HFFc6 (cell line): Measurements from ENCODE around the gene UBA52. TPM values are rescaled to one million over a fixed set of nuclear protein-coding genes. Genes with fewer than 3 reads are reported as not detected.
A peak's percentile ranks its signal among the peaks of the same experiment; 100 is the strongest.

Experiments used
- DNase-seq: peaks from one replicate; pipeline ENCODE4 v3.0.0-alpha.2; 2018
- H3K27ac Mint-ChIP-seq: 2 replicates; pipeline ENCODE4 v1.8.0; 2020; ENCODE audit warnings: mild to moderate bottlenecking, mixed read lengths
- H3K27me3 Mint-ChIP-seq: 2 replicates; pipeline ENCODE4 v1.8.0; 2021; ENCODE audit warnings: mild to moderate bottlenecking, moderate library complexity, mixed read lengths; ENCODE audit not compliant: insufficient read depth
- H3K36me3 Mint-ChIP-seq: 2 replicates; pipeline ENCODE4 v1.8.0; 2021; ENCODE audit warnings: low read depth, mixed read lengths
- H3K4me1 Mint-ChIP-seq: 2 replicates; pipeline ENCODE4 v1.8.0; 2020; ENCODE audit warnings: low read depth, mixed read lengths
- H3K4me3 Mint-ChIP-seq: 2 replicates; pipeline ENCODE4 v1.8.0; 2020; ENCODE audit warnings: mild to moderate bottlenecking, moderate library complexity, mixed read lengths
- H3K9me3 Mint-ChIP-seq: 2 replicates; pipeline ENCODE4 v1.8.0; 2020; ENCODE audit warnings: mild to moderate bottlenecking, mixed read lengths
- CTCF ChIP-seq: fragments of 200-600 bp; sonication (generic); IDR thresholded peaks from 2 replicates; pipeline ENCODE4 v1.5.0; 2021; ENCODE audit warnings: antibody characterized with exemption, mild to moderate bottlenecking
- total RNA-seq, 6 experiments: library from RNA; stranded (reverse); fragmentation: NEBNext Ultra II Directional; extraction: Animal tissue kit (Norgen Biotek cat#: 25700); gene quantifications; 2 replicates in 1 of 6; 3 replicates in 5 of 6; pipeline ENCODE4 v1.2.3, GENCODE V29; 2021

UBA52 gene
- total RNA-seq, 6 experiments from 2014 or later: 1,140 to 1,305 (median 1,270) TPM

GRCh38 chr19:18566953-18567352, 4.7 kb upstream of the UBA52 start:
- DNase-seq: no peak
- Mint-ChIP-seq H3K27ac (no peak overlapping the region), H3K27me3 (peaks cover 1% of the 10 kb centered on the region; the same call in 1 of the 2 replicates), H3K4me3 (no peak overlapping the region), H3K4me1 (peaks cover 5% of the 10 kb centered on the region), H3K36me3 (peaks cover 25% of the 10 kb centered on the region), H3K9me3 (no peaks in the 10 kb centered on the region)
- TF ChIP-seq CTCF: no peak

- H3K27me3 Mint-ChIP-seq: peaks cover 7% of the 10 kb centered on the region
- H3K27ac Mint-ChIP-seq: no peak overlapping the region
- H3K4me3 Mint-ChIP-seq: no peak overlapping the region
- H3K36me3 Mint-ChIP-seq: peaks cover 36% of the 10 kb centered on the region
- no peaks in the 10 kb centered on the region for H3K9me3 Mint-ChIP-seq
- no peak for TF ChIP-seq CTCF
- peaks cover 17% of the 10 kb centered on the region for H3K4me1 Mint-ChIP-seq
- DNase-seq: no peak
Observed at GRCh38 chr19:18568367-18568766, 3.3 kb upstream of the UBA52 start.

GRCh38 chr19:18574691-18575291, 3.1 kb downstream of the UBA52 start:
- H3K36me3 Mint-ChIP-seq: peaks cover 39% of the 10 kb centered on the region
- TF ChIP-seq CTCF: no peak
- H3K9me3 Mint-ChIP-seq: no peaks in the 10 kb centered on the region
- H3K4me1 Mint-ChIP-seq: peaks cover 20% of the 10 kb centered on the region
- peaks cover 9% of the 10 kb centered on the region for H3K27me3 Mint-ChIP-seq
- DNase-seq: no peak
- peak overlapping the region; percentile 36; the same call in 1 of the 2 replicates for H3K27ac Mint-ChIP-seq
- no peak overlapping the region for H3K4me3 Mint-ChIP-seq

GRCh38 chr19:18576383-18576782, 4.7 kb downstream of the UBA52 start:
- H3K27ac Mint-ChIP-seq: no peak overlapping the region
- H3K27me3 Mint-ChIP-seq: peaks cover 9% of the 10 kb centered on the region
- H3K4me3 Mint-ChIP-seq: no peak overlapping the region
- peaks cover 16% of the 10 kb centered on the region for H3K4me1 Mint-ChIP-seq
- TF ChIP-seq CTCF: no peak
- DNase-seq: no peak
- H3K9me3 Mint-ChIP-seq: no peaks in the 10 kb centered on the region
- H3K36me3 Mint-ChIP-seq: peaks cover 37% of the 10 kb centered on the region

GRCh38 chr19:18577365-18577914, 5.8 kb downstream of the UBA52 start:
- no peak for TF ChIP-seq CTCF
- peaks cover 30% of the 10 kb centered on the region for H3K36me3 Mint-ChIP-seq
- no peak overlapping the region for H3K4me3 Mint-ChIP-seq
- DNase-seq: no peak
- H3K27ac Mint-ChIP-seq: no peak overlapping the region
- peaks cover 7% of the 10 kb centered on the region for H3K27me3 Mint-ChIP-seq
- H3K4me1 Mint-ChIP-seq: peaks cover 12% of the 10 kb centered on the region
- no peaks in the 10 kb centered on the region for H3K9me3 Mint-ChIP-seq
